Stimulated activated CD8-positive, alpha-beta memory T cell treated with anti-CD3 and anti-CD28 coated beads, Interleukin-12 subunit alpha, Interleukin-12 subunit beta, amount 100 ng/mL, for 4 hours (primary cell): ENCODE results near the gene IFT43.

Source experiments
- DNase-seq: peaks from one replicate; pipeline ENCODE4 v3.0.0-alpha.2; 2020; ENCODE audit warnings: low read depth

Gene IFT43

GRCh38 chr14:76112889-76113624 is 127.5 kb downstream of the IFT43 start:
- no peak for DNase-seq

- DNase-seq = no peak
Observed at GRCh38 chr14:76113691-76114090, 128.1 kb downstream of the IFT43 start.

- no peak for DNase-seq
Observed at GRCh38 chr14:76115010-76115422, 129.5 kb downstream of the IFT43 start.

- DNase-seq = no peak
Observed at GRCh38 chr14:76117789-76118484, 132.4 kb downstream of the IFT43 start.

- DNase-seq = no peak
Observed at GRCh38 chr14:76118594-76118993, 133.0 kb downstream of the IFT43 start.

- no peak for DNase-seq
Observed at GRCh38 chr14:76121089-76121748, 135.7 kb downstream of the IFT43 start.

- DNase-seq = no peak
Observed at GRCh38 chr14:76123426-76124225, 138.1 kb downstream of the IFT43 start.

GRCh38 chr14:76125511-76125910 is 139.9 kb downstream of the IFT43 start:
- DNase-seq = no peak

- DNase-seq = no peak
Observed at GRCh38 chr14:76126076-76126475, 140.5 kb downstream of the IFT43 start.

GRCh38 chr14:76129851-76130576 is 144.5 kb downstream of the IFT43 start:
- DNase-seq = no peak

- no peak for DNase-seq
Observed at GRCh38 chr14:76131071-76131965, 145.8 kb downstream of the IFT43 start.

GRCh38 chr14:76133103-76133502 is 147.5 kb downstream of the IFT43 start:
- no peak for DNase-seq
